Activated CD4-positive, alpha-beta T cell treated with anti-CD3 and anti-CD28 coated beads for 36 hours (primary cell): ENCODE data around the gene PLXNA4. TPM values are rescaled to one million over a fixed set of nuclear protein-coding genes. Genes with fewer than 3 reads are reported as not detected.

ENCODE experiments used
- ATAC-seq: fragments of 200-7000 bp; cut with Tn5 transposase; one replicate; pipeline ENCODE4 v1.10.0; 2021; ENCODE audit warnings: mild to moderate bottlenecking, moderate library complexity
- CTCF ChIA-PET: fragments of 350-600 bp; sonication (Branson Sonifier 250); formaldehyde crosslinking; loops from one replicate; lab custom pipeline; 2021; ENCODE audit warnings: antibody characterized with exemption; lab: Charles Lee
- POLR2A ChIA-PET: fragments of 350-600 bp; sonication (Branson Sonifier 250); formaldehyde crosslinking; loops from one replicate; lab custom pipeline; 2021; ENCODE audit warnings: antibody characterized with exemption, inconsistent platforms; lab: Charles Lee
- DNase-seq: peaks from one replicate; pipeline ENCODE4 v3.0.0-alpha.2; 2020
- H3K27ac Mint-ChIP-seq: one replicate; pipeline ENCODE4 v1.8.0; 2021; ENCODE audit warnings: mixed read lengths
- H3K27me3 Mint-ChIP-seq: one replicate; pipeline ENCODE4 v1.8.0; 2021; ENCODE audit warnings: mixed read lengths
- H3K36me3 Mint-ChIP-seq: one replicate; pipeline ENCODE4 v1.8.0; 2021; ENCODE audit warnings: low read depth, mixed read lengths
- H3K4me1 Mint-ChIP-seq: one replicate; pipeline ENCODE4 v1.8.0; 2021; ENCODE audit warnings: mixed read lengths
- H3K4me3 Mint-ChIP-seq: one replicate; pipeline ENCODE4 v1.8.0; 2021; ENCODE audit warnings: mild to moderate bottlenecking, moderate library complexity, mixed read lengths
- H3K9me3 Mint-ChIP-seq: one replicate; pipeline ENCODE4 v1.8.0; 2021; ENCODE audit warnings: low read depth, mixed read lengths
- intact Hi-C, 2 experiments: fragments of 100-400 bp; cut with DNase I in 1 of 2; cut with micrococcal nuclease in 1 of 2; formaldehyde crosslinking; loops; one replicate each; pipeline versions ENCODE4 v1.14.2 to v1.15.1; 2022 to 2024; cut with DNase I, micrococcal nuclease
- total RNA-seq, 2 experiments: library from RNA; stranded (reverse); gene quantifications; one replicate each; pipeline ENCODE4 v1.2.3, GENCODE V29; 2021

The PLXNA4 gene
- total RNA-seq, 2 experiments from 2014 or later, result 0.07 to 0.09 TPM

DNA sequence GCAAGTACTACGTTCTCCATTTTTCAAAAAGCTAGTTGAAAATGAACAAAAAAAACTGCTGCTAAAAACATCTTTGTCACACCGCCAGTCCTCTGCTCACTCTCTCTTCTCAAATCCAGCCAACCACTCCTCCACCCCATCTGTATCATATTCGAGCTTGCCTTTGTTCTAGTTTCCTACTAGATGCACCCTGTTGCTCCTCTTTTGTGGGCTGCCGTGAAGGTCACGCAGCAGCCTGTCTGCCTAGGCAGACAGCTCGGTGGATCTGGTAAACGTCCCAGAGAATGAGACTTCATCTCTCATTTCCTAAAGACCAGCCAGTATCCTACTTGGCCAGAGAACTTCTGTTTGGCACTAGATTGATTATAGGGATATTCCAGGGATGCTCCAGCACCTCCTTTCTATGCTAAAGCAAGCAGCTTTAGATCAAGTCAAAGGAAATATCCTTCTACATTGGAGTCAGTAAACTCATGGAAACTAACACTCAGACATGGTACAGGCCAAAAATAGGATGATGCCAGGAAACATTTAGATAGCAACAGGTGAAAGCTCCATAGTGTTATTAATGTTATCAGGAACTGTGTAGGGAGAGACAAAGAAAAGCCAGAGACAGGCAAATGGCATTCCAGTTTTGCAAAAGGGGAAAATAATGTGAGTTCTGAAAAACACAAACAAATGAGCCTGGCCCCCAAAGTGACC is 8.7 kb upstream of the PLXNA4 start:
- H3K4me3 Mint-ChIP-seq, result no peak overlapping the region
- peaks cover 9% of the 10 kb centered on the region for H3K27me3 Mint-ChIP-seq
- POLR2A ChIA-PET, result no interaction called here
- H3K27ac Mint-ChIP-seq, result no peak overlapping the region
- no peak for DNase-seq
- intact Hi-C loops, result no loop called here
- H3K9me3 Mint-ChIP-seq, result no peaks in the 10 kb centered on the region
- CTCF ChIA-PET, result interaction anchor here (0.6 kb wide), 1 partner anchor 27 kb away, joined by 4 read pairs; no protein-coding TSS in a partner anchor
- H3K36me3 Mint-ChIP-seq, result no peaks in the 10 kb centered on the region
- no peaks in the 10 kb centered on the region for H3K4me1 Mint-ChIP-seq
- no peak for ATAC-seq

DNA sequence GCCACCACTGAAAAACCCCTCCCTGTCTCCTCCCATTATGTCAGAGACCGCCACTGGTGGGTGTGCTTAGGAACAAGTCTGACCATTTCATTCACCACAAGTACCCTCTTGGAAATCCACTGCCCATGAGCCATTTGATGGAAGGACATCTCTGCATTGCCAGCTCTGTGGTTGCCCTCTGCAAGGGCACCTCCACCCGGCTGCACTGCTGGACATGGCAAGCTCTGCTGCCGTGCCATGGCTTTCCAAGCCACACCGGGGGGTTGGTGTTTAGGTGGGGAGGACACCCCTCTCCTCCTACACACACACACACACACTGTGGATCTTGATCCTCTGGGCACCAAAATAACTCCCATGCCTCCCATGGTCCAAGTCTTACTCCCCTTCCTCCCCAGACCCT is 5.2 kb upstream of the PLXNA4 start:
- Mint-ChIP-seq H3K4me1 (peaks cover 6% of the 10 kb centered on the region), H3K9me3 (no peaks in the 10 kb centered on the region), H3K4me3 (no peak overlapping the region), H3K27me3 (peaks cover 26% of the 10 kb centered on the region), H3K27ac (no peak overlapping the region), H3K36me3 (no peaks in the 10 kb centered on the region)
- no peak for ATAC-seq
- intact Hi-C loops, result no loop called here
- POLR2A ChIA-PET, result no interaction called here
- no peak for DNase-seq
- CTCF ChIA-PET, result interaction anchor here (1.0 to 2.2 kb wide), 14 partner anchors 11 to 890 kb away, joined by 3 to 24 read pairs (median 6); no protein-coding TSS in a partner anchor

DNA sequence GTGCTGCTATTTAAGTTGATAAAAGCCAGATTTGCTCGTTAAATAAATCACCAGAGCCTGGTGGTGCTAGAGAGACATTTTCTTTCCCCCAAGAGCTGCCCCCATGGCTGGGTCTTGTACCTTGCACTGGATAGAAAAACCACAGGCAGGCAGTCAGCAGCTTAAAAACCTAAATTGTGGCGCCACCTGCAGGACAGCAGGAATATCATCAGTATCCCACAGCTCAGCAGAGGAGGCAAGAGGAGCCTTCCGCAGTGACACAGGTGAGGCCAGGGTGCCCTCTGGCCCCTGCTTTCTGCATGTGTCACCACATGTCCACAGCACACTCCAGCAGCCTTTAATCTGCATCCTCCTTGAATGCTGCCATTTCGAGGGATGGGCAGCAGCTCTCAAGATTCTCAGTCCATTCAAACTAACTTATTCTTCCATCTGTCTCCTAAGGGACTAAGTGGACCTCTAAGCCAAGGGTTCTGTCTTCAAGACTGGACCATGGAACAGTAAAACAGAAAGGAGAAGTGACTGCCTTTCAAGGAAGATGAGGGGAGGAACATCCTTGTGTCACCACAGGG is 4.5 kb upstream of the PLXNA4 start:
- ChIA-PET POLR2A (interaction anchor here (0.8 kb wide), 1 partner anchor 262 kb away, joined by 3 read pairs; no protein-coding TSS in a partner anchor), CTCF (interaction anchor here (0.5 to 2.2 kb wide), 35 partner anchors 9 to 889 kb away, joined by 3 to 24 read pairs (median 4); no protein-coding TSS in a partner anchor)
- ATAC-seq, result peak; percentile 87
- no peak overlapping the region for H3K27ac Mint-ChIP-seq
- H3K9me3 Mint-ChIP-seq, result no peaks in the 10 kb centered on the region
- peaks cover 6% of the 10 kb centered on the region for H3K4me1 Mint-ChIP-seq
- no peak overlapping the region for H3K4me3 Mint-ChIP-seq
- H3K27me3 Mint-ChIP-seq, result peaks cover 26% of the 10 kb centered on the region
- intact Hi-C loops, result loop anchor here (1.0 kb wide), 4 partner anchors 186 to 892 kb away; no protein-coding TSS in a partner anchor
- DNase-seq, result peak; percentile 84
- no peaks in the 10 kb centered on the region for H3K36me3 Mint-ChIP-seq

DNA sequence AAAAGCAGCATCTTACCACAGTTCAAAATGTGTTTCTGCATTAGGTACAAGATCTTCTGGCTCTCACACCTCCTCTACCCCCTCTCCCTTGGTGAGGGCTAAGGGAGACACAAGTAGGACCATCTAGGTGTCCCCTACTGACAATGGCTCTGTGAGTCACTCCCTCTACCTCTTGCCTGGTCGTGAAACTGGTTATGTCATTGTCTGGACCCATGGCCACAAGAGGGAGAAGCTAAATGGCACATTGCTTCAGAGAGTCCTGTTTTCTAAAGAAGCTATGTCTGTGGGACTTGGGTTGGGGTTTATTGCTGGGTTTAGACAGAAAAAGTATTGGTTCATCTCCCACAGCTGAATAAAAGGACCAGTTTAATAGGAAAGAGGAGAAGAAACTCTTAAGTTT is 4.0 kb upstream of the PLXNA4 start:
- peaks cover 30% of the 10 kb centered on the region for H3K27me3 Mint-ChIP-seq
- CTCF ChIA-PET, result interaction anchor here (0.5 to 2.2 kb wide), 34 partner anchors 9 to 889 kb away, joined by 3 to 24 read pairs (median 4); no protein-coding TSS in a partner anchor
- H3K4me1 Mint-ChIP-seq, result peaks cover 7% of the 10 kb centered on the region
- DNase-seq, result peak; percentile 12
- H3K4me3 Mint-ChIP-seq, result no peak overlapping the region
- H3K9me3 Mint-ChIP-seq, result no peaks in the 10 kb centered on the region
- POLR2A ChIA-PET, result interaction anchor here (0.8 kb wide), 1 partner anchor 262 kb away, joined by 3 read pairs; no protein-coding TSS in a partner anchor
- ATAC-seq, result peak; percentile 38
- no peaks in the 10 kb centered on the region for H3K36me3 Mint-ChIP-seq
- no peak overlapping the region for H3K27ac Mint-ChIP-seq
- intact Hi-C loops, result loop anchor here (1.0 kb wide), 4 partner anchors 186 to 891 kb away; no protein-coding TSS in a partner anchor

DNA sequence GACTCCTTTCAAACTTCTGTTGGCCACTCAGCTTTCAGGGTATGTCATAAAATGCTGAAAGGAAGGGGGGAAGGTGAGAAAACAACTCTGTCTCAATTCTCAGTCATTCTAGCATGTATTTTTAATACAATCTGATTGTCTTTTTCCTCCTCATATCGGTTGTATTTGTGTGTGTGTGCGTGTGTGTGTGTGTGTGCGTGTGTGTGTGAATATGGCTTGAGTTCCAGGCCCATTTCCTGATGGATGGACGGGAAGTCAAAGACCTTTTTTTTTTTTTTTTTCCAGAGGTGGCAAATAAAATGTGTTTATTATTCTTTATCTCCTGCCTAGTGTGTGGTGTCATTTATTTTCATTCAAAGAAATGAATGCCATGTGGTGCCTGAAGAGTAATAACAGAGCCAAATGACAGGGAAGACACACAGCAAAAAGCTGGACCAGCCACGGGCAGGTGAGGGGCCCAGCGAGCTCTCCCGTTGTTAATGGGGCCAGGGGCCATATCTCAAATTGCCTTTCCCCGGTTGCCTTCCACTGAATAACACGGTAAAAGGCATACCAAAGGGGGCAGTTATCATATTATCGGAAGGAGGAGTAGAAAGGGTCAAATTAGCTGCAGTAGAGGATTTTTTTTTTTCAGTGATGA is 3.1 kb upstream of the PLXNA4 start:
- no peak overlapping the region for H3K4me3 Mint-ChIP-seq
- peaks cover 35% of the 10 kb centered on the region for H3K27me3 Mint-ChIP-seq
- no peak for ATAC-seq
- peaks cover 10% of the 10 kb centered on the region for H3K4me1 Mint-ChIP-seq
- intact Hi-C loops, result no loop called here
- no peak for DNase-seq
- H3K9me3 Mint-ChIP-seq, result no peaks in the 10 kb centered on the region
- POLR2A ChIA-PET, result no interaction called here
- H3K36me3 Mint-ChIP-seq, result no peaks in the 10 kb centered on the region
- H3K27ac Mint-ChIP-seq, result no peak overlapping the region
- CTCF ChIA-PET, result interaction anchor here (0.6 to 2.2 kb wide), 7 partner anchors 56 to 634 kb away, joined by 3 to 24 read pairs (median 5); no protein-coding TSS in a partner anchor

DNA sequence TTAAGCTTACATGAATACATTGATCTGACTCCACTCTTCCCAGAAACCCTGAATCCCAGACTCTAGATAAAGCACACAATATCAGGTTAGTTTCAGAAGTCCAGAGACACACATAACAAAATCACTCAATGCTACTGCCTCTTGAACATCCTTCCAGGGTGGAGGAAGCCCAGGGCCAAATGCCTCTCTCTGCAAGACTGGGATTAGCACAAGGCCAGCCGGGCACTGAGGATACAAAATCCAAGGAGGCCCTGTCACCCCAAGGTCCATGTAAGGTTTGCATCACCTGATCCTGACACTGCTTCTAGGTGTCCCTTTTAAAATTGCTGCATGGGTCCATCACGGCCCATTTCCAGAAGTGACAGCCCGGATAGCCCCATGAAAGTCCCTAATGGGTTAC is 2.6 kb upstream of the PLXNA4 start:
- Mint-ChIP-seq H3K36me3 (no peaks in the 10 kb centered on the region), H3K27me3 (peaks cover 40% of the 10 kb centered on the region), H3K4me1 (peaks cover 10% of the 10 kb centered on the region), H3K27ac (no peak overlapping the region), H3K4me3 (no peak overlapping the region), H3K9me3 (no peaks in the 10 kb centered on the region)
- ChIA-PET CTCF (interaction anchor here (0.6 to 2.2 kb wide), 2 partner anchors 56 to 184 kb away, joined by 3 to 19 read pairs; no protein-coding TSS in a partner anchor), POLR2A (no interaction called here)
- intact Hi-C loops, result no loop called here
- no peak for ATAC-seq
- DNase-seq, result no peak

DNA sequence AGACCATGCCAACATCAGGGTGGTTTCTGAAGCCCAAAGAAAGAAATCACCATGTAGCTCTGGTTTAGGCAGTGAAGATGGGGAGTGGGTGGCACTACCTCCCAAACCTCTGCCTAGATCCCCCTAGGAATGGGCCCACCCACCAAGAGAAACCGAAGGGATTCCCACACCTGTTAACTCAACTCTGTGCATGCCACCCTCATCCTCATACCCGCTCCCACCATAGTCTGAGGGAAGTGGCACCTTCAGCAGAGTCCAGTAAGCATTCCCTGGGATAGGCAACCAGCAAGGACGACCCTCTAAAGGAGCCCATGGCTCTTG is 1.7 kb upstream of the PLXNA4 start:
- H3K4me1 Mint-ChIP-seq, result peaks cover 13% of the 10 kb centered on the region
- CTCF ChIA-PET, result interaction anchor here (1.3 kb wide), 1 partner anchor 268 kb away, joined by 4 read pairs; no protein-coding TSS in a partner anchor

DNA sequence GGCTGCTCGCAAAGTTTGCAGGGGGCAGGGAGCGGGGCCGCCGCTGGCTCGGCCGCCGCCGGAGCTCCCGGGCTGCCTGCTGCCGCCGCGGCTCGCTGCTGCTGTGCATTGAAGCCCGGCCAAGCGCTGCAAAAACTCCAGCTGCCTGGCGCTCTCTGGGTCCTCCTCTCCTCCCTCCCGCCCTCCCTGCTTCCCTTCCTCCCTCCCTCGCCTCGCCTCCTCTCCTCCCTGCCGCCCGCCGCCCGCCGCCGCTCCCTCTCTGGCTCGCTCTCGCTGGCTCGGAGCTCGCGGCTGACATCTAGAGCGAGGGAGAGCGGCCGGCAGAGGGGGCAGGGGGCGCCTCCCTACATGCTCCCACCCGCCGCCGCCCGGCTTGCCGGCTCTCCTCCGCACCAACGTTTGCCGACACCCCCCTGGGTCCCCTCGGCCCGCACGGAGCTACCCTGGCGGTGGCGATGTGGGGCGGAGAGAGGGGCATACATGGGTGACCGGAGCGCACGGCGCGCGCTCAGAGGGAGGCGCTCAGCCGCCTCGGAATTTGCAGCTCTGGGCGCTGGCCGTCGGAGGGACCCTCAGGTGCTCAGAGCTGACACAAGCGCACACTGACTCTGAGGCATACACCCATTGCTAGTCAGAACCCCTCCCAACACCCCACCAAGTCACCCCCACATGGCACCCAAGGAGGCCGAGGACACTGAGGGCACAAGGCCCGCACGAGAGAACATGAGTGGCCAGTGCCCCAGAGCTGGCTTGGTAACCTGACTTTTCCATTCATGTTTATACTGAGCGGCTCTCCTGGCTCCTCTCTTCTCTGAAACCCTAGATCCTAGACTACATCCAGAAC is 1.2 kb upstream of the PLXNA4 start:
- intact Hi-C loops, result no loop called here
- CTCF ChIA-PET, result interaction anchor here (1.2 to 1.3 kb wide), 2 partner anchors 12 to 267 kb away, joined by 3 to 4 read pairs; no protein-coding TSS in a partner anchor
- no peaks in the 10 kb centered on the region for H3K9me3 Mint-ChIP-seq
- no peak overlapping the region for H3K27ac Mint-ChIP-seq
- DNase-seq (peak; percentile 35), ATAC-seq (peak; percentile 10)
- H3K27me3 Mint-ChIP-seq, result peaks cover 54% of the 10 kb centered on the region
- POLR2A ChIA-PET, result no interaction called here
- peaks cover 13% of the 10 kb centered on the region for H3K4me1 Mint-ChIP-seq
- H3K4me3 Mint-ChIP-seq, result peak overlapping the region; percentile 36
- H3K36me3 Mint-ChIP-seq, result no peaks in the 10 kb centered on the region

More for the DNA sequence above, 1.7 kb upstream of the PLXNA4 start:
- Mint-ChIP-seq H3K9me3 (no peaks in the 10 kb centered on the region), H3K4me3 (peak overlapping the region; percentile 36), H3K27ac (no peak overlapping the region), H3K27me3 (peaks cover 48% of the 10 kb centered on the region), H3K36me3 (no peaks in the 10 kb centered on the region)
- ATAC-seq, result no peak
- intact Hi-C loops, result no loop called here
- no peak for DNase-seq
- POLR2A ChIA-PET, result no interaction called here

DNA sequence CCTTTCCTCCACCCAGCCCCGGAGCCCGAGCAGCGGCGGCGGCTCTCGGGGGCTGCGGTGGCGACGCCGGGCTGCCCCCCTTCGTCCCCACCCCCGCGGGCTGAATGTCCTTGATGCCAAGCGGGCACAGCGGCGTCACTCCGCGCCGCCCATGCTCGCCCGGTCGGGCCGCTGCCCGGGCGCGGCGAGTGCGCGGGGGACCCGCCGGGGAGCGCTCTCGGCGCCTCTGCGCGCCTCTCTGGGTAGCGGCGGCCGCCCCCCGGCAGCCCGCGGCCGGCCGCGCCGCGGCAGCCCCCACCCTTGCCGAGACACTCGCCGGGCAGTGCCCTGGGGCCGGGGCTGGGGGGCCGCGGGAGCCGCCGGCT is 433 bp upstream of the PLXNA4 start:
- H3K36me3 Mint-ChIP-seq, result no peaks in the 10 kb centered on the region
- DNase-seq (no peak), ATAC-seq (no peak)
- CTCF ChIA-PET, result interaction anchor here (1.2 to 1.3 kb wide), 2 partner anchors 13 to 267 kb away, joined by 3 to 4 read pairs; no protein-coding TSS in a partner anchor
- POLR2A ChIA-PET, result no interaction called here
- peaks cover 13% of the 10 kb centered on the region for H3K4me1 Mint-ChIP-seq
- intact Hi-C loops, result no loop called here
- H3K4me3 Mint-ChIP-seq, result no peak overlapping the region
- no peaks in the 10 kb centered on the region for H3K9me3 Mint-ChIP-seq
- H3K27ac Mint-ChIP-seq, result no peak overlapping the region
- peaks cover 59% of the 10 kb centered on the region for H3K27me3 Mint-ChIP-seq

DNA sequence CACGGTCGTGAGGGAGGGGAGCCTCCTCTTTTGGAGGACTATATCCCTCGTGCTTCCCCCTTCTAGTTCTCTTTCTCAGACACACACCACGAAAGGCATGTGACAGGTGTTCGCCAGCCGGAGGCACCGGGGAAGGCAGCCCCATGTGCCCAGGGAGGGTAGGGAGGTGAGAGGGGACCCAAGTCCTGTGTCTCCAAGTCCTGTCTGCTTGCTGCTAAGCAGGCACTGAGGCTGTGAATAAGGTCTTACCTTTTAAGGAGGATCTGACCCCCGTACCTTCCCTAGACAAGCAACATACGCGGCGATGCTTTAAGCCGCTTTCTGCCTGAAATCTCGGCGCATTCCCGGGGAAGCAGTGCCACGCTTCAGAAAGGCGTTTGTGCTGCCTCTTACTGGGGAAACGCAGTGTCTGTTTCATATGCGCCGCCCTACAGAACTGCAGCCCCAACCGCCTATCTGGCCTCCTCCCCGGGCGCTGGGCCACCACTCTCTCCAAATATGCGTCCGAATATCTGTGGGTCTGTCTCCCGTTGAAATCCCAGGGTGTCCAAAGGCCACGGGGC is 770 bp downstream of the PLXNA4 start:
- no peaks in the 10 kb centered on the region for H3K36me3 Mint-ChIP-seq
- ATAC-seq (no peak), DNase-seq (peak; percentile 40)
- ChIA-PET CTCF (no interaction called here), POLR2A (no interaction called here)
- H3K27me3 Mint-ChIP-seq, result peaks cover 66% of the 10 kb centered on the region
- intact Hi-C loops, result no loop called here
- H3K9me3 Mint-ChIP-seq, result no peaks in the 10 kb centered on the region
- H3K4me1 Mint-ChIP-seq, result peaks cover 13% of the 10 kb centered on the region
- H3K4me3 Mint-ChIP-seq, result no peak overlapping the region
- no peak overlapping the region for H3K27ac Mint-ChIP-seq
